Occipital lobe (tissue), 2 donors: ENCODE results near the gene MOB3B. TPM values are rescaled to one million over a fixed set of nuclear protein-coding genes. Genes with fewer than 3 reads are reported as not detected.

Experiments used
- DNase-seq: peaks from one replicate; lab custom pipeline; 2025; lab: John Stamatoyannopoulos, UW
- total RNA-seq: library from RNA; depleted of rRNA; stranded (reverse); fragments of >200 nt; gene quantifications from one replicate; pipeline ENCODE4 v1.2.3, GENCODE V29; 2014

Gene MOB3B
- total RNA-seq, 1 donor from 2014 or later: 6.2 TPM

- DNase-seq: peak; percentile 38
Measured at GRCh38 chr9:27368316-27368985, 161.2 kb downstream of the MOB3B start.

- DNase-seq: no peak
Measured at GRCh38 chr9:27367921-27368315, 161.7 kb downstream of the MOB3B start.

GRCh38 chr9:27367175-27367798 is 162.3 kb downstream of the MOB3B start:
- DNase-seq: no peak

- DNase-seq: no peak
Measured at GRCh38 chr9:27365707-27366376, 163.8 kb downstream of the MOB3B start.

- no peak for DNase-seq
Measured at GRCh38 chr9:27362447-27363210, 167.0 kb downstream of the MOB3B start.

GRCh38 chr9:27361492-27361891 is 168.1 kb downstream of the MOB3B start:
- no peak for DNase-seq

GRCh38 chr9:27359763-27360162 is 169.9 kb downstream of the MOB3B start:
- no peak for DNase-seq

- no peak for DNase-seq
Measured at GRCh38 chr9:27358007-27358406, 171.6 kb downstream of the MOB3B start.

- DNase-seq: no peak
Measured at GRCh38 chr9:27356446-27356845, 173.2 kb downstream of the MOB3B start.

GRCh38 chr9:27355166-27355565 is 174.4 kb downstream of the MOB3B start:
- no peak for DNase-seq

- peak; percentile 78 for DNase-seq
Measured at GRCh38 chr9:27353474-27354229, 176.0 kb downstream of the MOB3B start.

GRCh38 chr9:27353166-27353473 is 176.5 kb downstream of the MOB3B start:
- DNase-seq: no peak

GRCh38 chr9:27352457-27353165 is 177.0 kb downstream of the MOB3B start:
- DNase-seq: no peak

- peak; percentile 60 for DNase-seq
Measured at GRCh38 chr9:27351438-27351837, 178.2 kb downstream of the MOB3B start.

GRCh38 chr9:27350382-27350976 is 179.1 kb downstream of the MOB3B start:
- no peak for DNase-seq

GRCh38 chr9:27349698-27350080 is 179.9 kb downstream of the MOB3B start:
- DNase-seq: no peak

GRCh38 chr9:27348785-27349697 is 180.6 kb downstream of the MOB3B start:
- DNase-seq: no peak

GRCh38 chr9:27347889-27348288 is 181.7 kb downstream of the MOB3B start:
- DNase-seq: no peak

- no peak for DNase-seq
Measured at GRCh38 chr9:27344776-27345175, 184.8 kb downstream of the MOB3B start.
